Lower leg skin (tissue), 4 donors: ENCODE measurements around the gene PTX3. TPM values are rescaled to one million over a fixed set of nuclear protein-coding genes. Genes with fewer than 3 reads are reported as not detected.

ENCODE experiments used
- DNase-seq, 2 donors: peaks; one replicate each; pipeline ENCODE4 v3.0.0-alpha.2; 2019; ENCODE audit warnings: low spot score in 2 of 2
- H3K4me3 ChIP-seq: fragments of 200-600 bp; sonication (generic); 2 replicates; pipeline ENCODE4 v1.5.1; 2017; ENCODE audit warnings: mild to moderate bottlenecking, low read depth; ENCODE audit not compliant: poor library complexity, severe bottlenecking
- CTCF ChIP-seq, 3 donors: fragments of 450-650 bp; IDR thresholded peaks; one replicate each; pipeline ENCODE4 v1.5.1; 2016; ENCODE audit warnings: antibody characterized with exemption in 3 of 3, mild to moderate bottlenecking in 3 of 3, moderate library complexity in 2 of 3
- POLR2A ChIP-seq, 2 donors: fragments of 450-650 bp; IDR thresholded peaks; one replicate each; pipeline ENCODE4 v1.6.1; 2016 to 2017; ENCODE audit warnings: antibody characterized with exemption in 2 of 2, mild to moderate bottlenecking in 1 of 2, moderate library complexity in 1 of 2
- whole genome bisulfite sequencing, 2 donors: methylation state at CpG; one replicate each; pipeline ENCODE4 v1.1.5; 2018; 5-methylcytosine and 5-hydroxymethylcytosine counted together
- intact Hi-C: fragments of 100-400 bp; cut with DNase I; formaldehyde crosslinking; loops from one replicate; pipeline ENCODE4 v1.15.0; 2023; ENCODE audit warnings: low total_unique reads
- total RNA-seq, 4 donors: library from RNA; depleted of rRNA; stranded (reverse); fragments of >200 nt; gene quantifications; one replicate each; pipeline ENCODE4 v1.1.0, GENCODE V29; 2016

PTX3 gene
- total RNA-seq, 4 donors from 2014 or later: 1.5 to 16.1 (median 9.4) TPM

GRCh38 chr3:157479464-157480243 lies 43.0 kb downstream of the PTX3 start:
- TF ChIP-seq CTCF (IDR thresholded peaks at IDR 0.05) (no peak), POLR2A (IDR thresholded peaks at IDR 0.05) (no peak)
- WGBS, 2 donors: 74 to 89% methylated on average over 1 of the region's 1 CpG
- intact Hi-C loops: no loop called here
- no peak overlapping the region for H3K4me3 ChIP-seq
- DNase-seq: no peak

GRCh38 chr3:157487339-157487738 lies 50.7 kb downstream of the PTX3 start:
- TF ChIP-seq POLR2A (IDR thresholded peaks at IDR 0.05): no peak
- no peak for TF ChIP-seq CTCF (IDR thresholded peaks at IDR 0.05)
- intact Hi-C loops: no loop called here
- no peak overlapping the region for H3K4me3 ChIP-seq
- DNase-seq: no peak
- WGBS, 2 donors: 85 to 91% methylated on average over 1 of the region's 1 CpG

- intact Hi-C loops: no loop called here
- no peak for DNase-seq
- no peak for TF ChIP-seq CTCF (IDR thresholded peaks at IDR 0.05)
- no peak for TF ChIP-seq POLR2A (IDR thresholded peaks at IDR 0.05)
- no peak overlapping the region for H3K4me3 ChIP-seq
Observed at GRCh38 chr3:157488144-157488543, 51.5 kb downstream of the PTX3 start.

- DNase-seq: no peak
- 71 to 91% methylated on average over 2 of the region's 2 CpGs for WGBS, 2 donors
- no peak overlapping the region for H3K4me3 ChIP-seq
- TF ChIP-seq POLR2A (IDR thresholded peaks at IDR 0.05) (no peak), CTCF (IDR thresholded peaks at IDR 0.05) (no peak)
- intact Hi-C loops: no loop called here
Observed at GRCh38 chr3:157491136-157491535, 54.5 kb downstream of the PTX3 start.

Other genes starting within 250 kb of the PTX3 start
- 1 to 10 TPM in 3 of 4 donors, under 1 TPM in 1; 0.59 to 4.7 (median 2.7) TPM for gene VEPH1, start 66.6 kb downstream of the PTX3 start, total RNA-seq